ENCODE data around the gene PPARA.

DNA sequence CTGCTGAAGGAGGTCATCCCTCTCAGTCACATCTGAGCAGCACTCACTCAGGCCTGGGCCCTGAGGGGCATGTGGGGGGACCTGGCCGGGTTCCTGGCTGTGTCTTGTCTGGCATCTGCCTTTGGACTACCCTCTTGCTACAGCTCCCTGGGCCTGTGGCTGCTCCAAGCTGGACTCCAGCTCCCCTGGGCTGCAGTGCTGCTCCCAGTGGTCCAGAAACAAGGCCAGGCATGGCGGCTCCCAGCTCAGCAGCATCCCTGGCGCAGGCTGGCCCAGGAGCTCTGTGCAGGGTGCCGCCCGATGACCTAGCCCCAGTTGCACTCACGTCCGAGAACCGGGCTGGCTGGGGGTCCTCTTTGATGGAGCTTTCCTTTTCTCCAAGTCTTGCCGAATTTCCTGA is 94.4 kb downstream of the PPARA start:
- TF ChIP-seq ZNF583 (CRISPR knock-in tag; IDR thresholded peaks at IDR 0.05) (no peak), EZH2 (IDR thresholded peaks at IDR 0.05; ENCODE audit: borderline replicate concordance, low read depth, low read length) (no peak), CTCF (IDR thresholded peaks at IDR 0.05 in 2 of 3, conservative IDR thresholded peaks at IDR 0.05 in 1 of 3; ENCODE audit: insufficient read depth in 2 of 3, low read depth in 1 of 3, low read length in 3 of 3) (no peak), HDAC1 (IDR thresholded peaks at IDR 0.05) (no peak), POLR2A (conservative IDR thresholded peaks at IDR 0.05) (no peak), CBX8 (IDR thresholded peaks at IDR 0.05; ENCODE audit: borderline replicate concordance, extremely low read depth, low read depth, low read length, poor library complexity, severe bottlenecking) (no peak)

Data from K562 (cell line).